Activated CD4-positive, alpha-beta T cell treated with anti-CD3 and anti-CD28 coated beads for 48 hours (primary cell): Measurements from ENCODE around the gene MXI1.
"Not testable (repeated sequence)": the region's sequence is repeated elsewhere in the genome, so short reads cannot be mapped to it uniquely, and the experiment has no call there.

Source experiments
- DNase-seq: peaks from one replicate; pipeline ENCODE4 v3.0.0-alpha.2; 2020

Gene MXI1

GRCh38 chr10:110324201-110324804 lies 116.9 kb downstream of the MXI1 start:
- no peak for DNase-seq

DNA sequence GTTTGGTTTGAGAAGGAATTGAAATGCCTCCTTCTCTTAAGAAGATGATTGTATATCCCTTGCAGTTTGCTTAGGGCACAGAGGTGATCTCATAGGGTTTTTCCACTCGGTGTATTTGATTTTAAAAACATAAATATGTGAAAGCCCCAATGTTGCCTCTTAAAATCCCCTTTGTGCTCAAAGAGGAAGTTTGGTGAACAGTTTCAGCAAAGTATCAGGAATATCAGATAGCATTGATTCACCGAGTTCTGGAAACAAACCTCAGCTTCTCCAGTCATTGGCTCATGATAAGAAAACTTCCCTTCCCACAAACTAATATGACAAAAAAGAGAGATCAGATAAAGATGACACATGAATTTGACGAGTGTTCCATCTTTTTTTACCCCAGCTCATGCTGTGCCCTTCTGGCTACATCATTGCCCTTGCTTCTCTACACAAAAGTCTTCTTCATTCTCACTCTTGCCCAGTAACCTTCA lies 117.4 kb downstream of the MXI1 start:
- DNase-seq = no peak

GRCh38 chr10:110326351-110327032 lies 119.1 kb downstream of the MXI1 start:
- DNase-seq = no peak

DNA sequence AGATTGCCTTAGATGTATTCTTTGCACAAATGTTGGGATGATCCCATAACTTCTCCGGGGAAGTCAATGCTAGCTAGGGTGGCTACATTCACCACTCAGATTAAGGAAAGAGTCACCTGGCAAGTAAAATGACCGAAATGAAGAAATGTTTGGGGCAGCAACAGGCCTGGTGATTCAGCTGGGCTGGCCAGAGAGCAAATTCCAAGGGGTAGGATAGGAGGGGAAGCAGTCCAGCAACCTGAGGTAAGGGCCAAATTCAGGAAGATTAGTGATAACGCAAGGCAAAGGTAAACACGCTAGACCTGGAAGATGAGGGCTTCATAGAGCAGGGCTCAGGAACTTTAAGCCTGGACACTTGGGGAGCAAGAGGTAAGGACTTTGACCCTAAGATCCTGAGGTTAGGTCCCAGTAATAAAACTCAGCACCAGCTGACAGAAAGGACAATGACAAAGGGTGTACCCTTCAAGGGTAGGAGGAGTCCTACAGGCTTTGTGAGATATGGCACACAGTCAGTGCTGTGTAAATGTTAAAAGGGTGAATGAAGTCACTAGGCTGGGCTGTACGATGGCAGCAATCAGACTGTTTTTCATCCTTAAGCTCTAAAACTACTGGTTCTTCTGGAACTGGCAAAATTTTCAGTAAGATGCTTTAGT lies 120.0 kb downstream of the MXI1 start:
- no peak for DNase-seq

- no peak for DNase-seq
These were observed 123.3 kb downstream of the MXI1 start for GRCh38 chr10:110330675-110331074.

DNA sequence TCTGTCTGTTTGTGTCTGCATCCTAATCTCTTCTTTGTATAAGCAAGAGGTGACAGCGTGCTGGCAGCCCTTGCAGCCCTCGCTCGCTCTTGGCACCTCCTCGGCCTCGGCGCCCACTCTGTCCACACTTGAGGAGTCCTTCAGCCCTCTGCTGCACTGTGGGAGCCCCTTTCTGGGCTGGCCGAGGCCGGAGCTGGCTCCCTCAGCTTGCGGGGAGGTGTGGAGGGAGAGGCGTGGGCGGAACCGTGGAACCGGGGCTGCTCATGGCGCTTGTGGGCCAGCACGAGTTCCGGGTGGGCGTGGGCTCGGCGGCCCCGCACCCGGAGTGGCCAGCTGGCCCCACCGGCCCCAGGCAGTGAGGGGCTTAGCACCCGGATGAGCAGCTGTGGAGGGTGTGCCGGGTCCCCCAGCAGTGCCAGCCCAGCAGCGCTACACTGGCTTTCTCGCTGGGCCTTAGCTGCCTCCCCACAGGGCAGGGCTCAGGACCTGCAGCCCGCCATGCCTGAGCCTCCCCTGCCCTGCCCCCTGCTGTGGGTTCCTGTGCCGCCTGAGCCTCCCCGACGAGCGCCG lies 123.9 kb downstream of the MXI1 start:
- not testable (repeated sequence) for DNase-seq

GRCh38 chr10:110334061-110334656 lies 126.8 kb downstream of the MXI1 start:
- no peak for DNase-seq

GRCh38 chr10:110335314-110336064 lies 128.1 kb downstream of the MXI1 start:
- DNase-seq = no peak

GRCh38 chr10:110336111-110336721 lies 128.8 kb downstream of the MXI1 start:
- DNase-seq = no peak
